ENCODE data around the gene CEMIP.
A peak's percentile ranks its signal among the peaks of the same experiment; 100 is the strongest.
"Not testable (repeated sequence)": the region's sequence is repeated elsewhere in the genome, so short reads cannot be mapped to it uniquely, and the experiment has no call there.

Gene CEMIP

GRCh38 chr15:80755885-80756284 lies 23.3 kb upstream of the CEMIP start:
- TF ChIP-seq CTCF (conservative IDR thresholded peaks at IDR 0.05; ENCODE audit: low read length), result no peak
- no peak overlapping the region for H3K4me3 ChIP-seq (ENCODE audit: low read length)
- no peak for DNase-seq (ENCODE audit: low read depth)

DNA sequence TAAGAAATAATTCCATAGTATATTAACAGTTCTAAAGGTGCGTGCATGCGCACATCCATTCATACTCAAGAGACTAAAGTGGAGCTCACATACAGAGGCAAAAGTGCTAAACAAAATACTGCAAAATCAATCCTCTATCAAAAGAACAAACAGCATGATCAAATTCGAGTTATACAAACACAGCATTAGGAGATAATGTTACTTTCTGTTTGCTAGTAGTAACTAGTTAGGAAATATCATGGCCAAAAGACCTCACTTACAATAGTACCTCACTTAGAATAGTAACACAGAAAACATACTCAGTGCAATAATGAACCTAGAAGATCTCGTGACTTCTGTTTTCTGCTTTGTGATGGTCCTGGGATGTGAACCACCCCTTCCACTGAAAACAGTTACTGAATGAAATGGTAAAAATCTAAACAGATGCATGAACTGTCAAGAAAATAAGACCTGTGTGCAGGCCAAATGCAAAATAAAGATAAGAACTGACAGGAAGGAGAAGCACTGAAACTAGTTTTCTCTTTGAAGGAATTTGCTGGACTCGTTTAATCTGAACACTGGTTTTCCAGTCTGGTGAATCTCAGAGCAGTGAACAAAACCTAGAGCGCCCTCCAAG lies 20.9 kb upstream of the CEMIP start:
- H3K4me3 ChIP-seq (ENCODE audit: low read length), result no peak overlapping the region
- no peak for TF ChIP-seq CTCF (conservative IDR thresholded peaks at IDR 0.05; ENCODE audit: low read length)
- DNase-seq (ENCODE audit: low read depth), result no peak

DNA sequence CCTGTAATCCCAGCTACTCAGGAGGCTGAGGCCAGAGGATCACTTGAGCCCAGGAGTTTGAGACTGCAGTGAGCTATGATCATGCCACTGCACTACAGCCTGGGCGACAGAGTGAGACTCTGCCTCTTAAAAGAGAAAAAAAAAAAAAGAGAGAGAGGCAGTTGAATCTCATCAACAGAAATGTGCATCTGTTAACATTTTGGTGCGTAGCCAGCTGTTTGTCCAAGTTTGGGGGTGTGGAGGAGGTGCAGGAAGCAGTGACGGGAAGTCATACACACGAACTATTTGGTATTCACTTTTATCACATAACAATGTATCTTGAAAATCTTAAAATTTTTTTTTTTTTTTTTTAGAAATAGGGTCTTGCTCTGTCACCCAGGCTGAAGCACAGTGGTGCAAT lies 18.2 kb upstream of the CEMIP start:
- no peak for TF ChIP-seq CTCF (conservative IDR thresholded peaks at IDR 0.05; ENCODE audit: low read length)
- H3K4me3 ChIP-seq (ENCODE audit: low read length), result no peak overlapping the region
- DNase-seq (ENCODE audit: low read depth), result peak; percentile 49

DNA sequence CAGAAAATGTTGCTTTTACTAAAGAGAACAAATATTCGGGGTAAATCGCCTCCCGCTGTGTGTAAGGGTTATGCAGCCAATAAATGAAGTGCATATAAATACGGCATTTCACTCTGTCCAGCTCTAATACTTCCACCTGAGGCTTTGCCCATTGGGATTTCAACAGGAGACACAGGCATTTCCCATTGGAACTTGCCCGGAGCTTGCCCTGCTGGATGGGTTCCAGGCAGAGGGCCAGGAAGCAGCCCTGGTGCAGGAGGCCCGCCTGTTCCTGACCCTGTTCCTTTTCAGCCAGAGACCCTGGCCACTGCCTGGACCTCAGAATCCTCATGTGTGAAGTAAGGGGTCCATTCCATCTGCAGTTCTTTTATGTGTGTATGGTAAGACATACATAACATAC lies 17.4 kb upstream of the CEMIP start:
- DNase-seq (ENCODE audit: low read depth), result no peak
- no peak overlapping the region for H3K4me3 ChIP-seq (ENCODE audit: low read length)
- no peak for TF ChIP-seq CTCF (conservative IDR thresholded peaks at IDR 0.05; ENCODE audit: low read length)

GRCh38 chr15:80763235-80763634 lies 15.9 kb upstream of the CEMIP start:
- H3K4me3 ChIP-seq (ENCODE audit: low read length); DNase-seq (ENCODE audit: low read depth): not testable (repeated sequence)

GRCh38 chr15:80764535-80764934 lies 14.6 kb upstream of the CEMIP start:
- TF ChIP-seq CTCF (conservative IDR thresholded peaks at IDR 0.05; ENCODE audit: low read length), result no peak
- DNase-seq (ENCODE audit: low read depth), result no peak
- no peak overlapping the region for H3K4me3 ChIP-seq (ENCODE audit: low read length)

GRCh38 chr15:80766275-80766674 lies 12.9 kb upstream of the CEMIP start:
- no peak for TF ChIP-seq CTCF (conservative IDR thresholded peaks at IDR 0.05; ENCODE audit: low read length)
- H3K4me3 ChIP-seq (ENCODE audit: low read length), result no peak overlapping the region

DNA sequence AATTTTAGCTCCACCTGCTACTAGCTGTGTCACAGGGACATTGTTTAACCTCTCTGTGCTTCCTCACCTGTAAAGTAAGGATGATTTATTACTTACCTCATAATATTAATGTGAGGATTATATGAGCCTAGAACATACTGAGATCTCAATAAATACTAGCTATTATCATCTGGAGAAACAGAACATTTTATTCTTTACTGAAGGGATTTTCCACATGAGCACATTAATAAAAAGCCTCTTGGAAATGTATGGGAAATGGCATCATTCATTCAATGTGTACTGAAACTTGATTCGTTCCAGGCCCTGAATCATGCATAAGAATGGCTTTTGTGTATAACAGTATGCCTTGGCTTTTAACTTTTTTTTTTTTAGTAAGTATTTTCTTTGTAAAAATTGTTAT lies 11.0 kb upstream of the CEMIP start:
- no peak overlapping the region for H3K4me3 ChIP-seq (ENCODE audit: low read length)
- TF ChIP-seq CTCF (conservative IDR thresholded peaks at IDR 0.05; ENCODE audit: low read length), result no peak
- no peak for DNase-seq (ENCODE audit: low read depth)

More at GRCh38 chr15:80766275-80766674, 12.9 kb upstream of the CEMIP start:
- DNase-seq (ENCODE audit: low read depth), result no peak
